ENCODE data around the gene SGSM1. TPM values are rescaled to one million over a fixed set of nuclear protein-coding genes. Genes with fewer than 3 reads are reported as not detected.

SGSM1 gene
- total RNA-seq, 2 donors from 2014 or later = 6.8 to 11.1 TPM

DNA sequence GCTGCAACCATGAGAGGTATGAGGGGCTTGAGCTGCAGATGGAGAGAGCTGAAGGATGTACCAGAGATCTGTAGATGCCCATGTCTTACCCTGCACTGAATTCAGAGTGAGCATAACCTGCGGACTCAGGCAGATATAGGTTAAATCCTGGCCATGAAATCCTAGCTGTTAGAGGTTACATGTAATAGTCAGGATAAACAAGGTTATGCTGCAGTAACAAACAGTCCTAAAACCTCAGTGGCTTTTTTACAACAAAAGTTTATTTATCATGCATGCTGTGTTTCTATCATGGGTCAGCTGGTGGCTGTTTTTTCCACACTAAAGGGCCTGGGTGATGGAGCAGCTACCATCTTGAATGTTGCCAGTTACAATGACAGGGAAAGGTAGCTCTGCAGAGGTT is 70.7 kb downstream of the SGSM1 start:
- DNase-seq (ENCODE audit: low spot score) (no peak), ATAC-seq (ENCODE audit: insufficient number of reproducible peaks, low FRiP score, low read depth) (no peak)
- Histone ChIP-seq H3K9me3 (no peaks in the 10 kb centered on the region), H3K4me3 (no peak overlapping the region), H3K36me3 (peaks cover 10% of the 10 kb centered on the region), H3K27ac (no peak overlapping the region), H3K27me3 (replicated peaks; ENCODE audit: insufficient read depth) (no peaks in the 10 kb centered on the region), H3K4me1 (ENCODE audit: control insufficient read depth in 1 of 2, low read depth in 2 of 2) (no peaks in the 10 kb centered on the region)
- TF ChIP-seq, protein P1, sequence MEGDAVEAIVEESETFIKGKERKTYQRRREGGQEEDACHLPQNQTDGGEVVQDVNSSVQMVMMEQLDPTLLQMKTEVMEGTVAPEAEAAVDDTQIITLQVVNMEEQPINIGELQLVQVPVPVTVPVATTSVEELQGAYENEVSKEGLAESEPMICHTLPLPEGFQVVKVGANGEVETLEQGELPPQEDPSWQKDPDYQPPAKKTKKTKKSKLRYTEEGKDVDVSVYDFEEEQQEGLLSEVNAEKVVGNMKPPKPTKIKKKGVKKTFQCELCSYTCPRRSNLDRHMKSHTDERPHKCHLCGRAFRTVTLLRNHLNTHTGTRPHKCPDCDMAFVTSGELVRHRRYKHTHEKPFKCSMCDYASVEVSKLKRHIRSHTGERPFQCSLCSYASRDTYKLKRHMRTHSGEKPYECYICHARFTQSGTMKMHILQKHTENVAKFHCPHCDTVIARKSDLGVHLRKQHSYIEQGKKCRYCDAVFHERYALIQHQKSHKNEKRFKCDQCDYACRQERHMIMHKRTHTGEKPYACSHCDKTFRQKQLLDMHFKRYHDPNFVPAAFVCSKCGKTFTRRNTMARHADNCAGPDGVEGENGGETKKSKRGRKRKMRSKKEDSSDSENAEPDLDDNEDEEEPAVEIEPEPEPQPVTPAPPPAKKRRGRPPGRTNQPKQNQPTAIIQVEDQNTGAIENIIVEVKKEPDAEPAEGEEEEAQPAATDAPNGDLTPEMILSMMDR (IDR thresholded peaks at IDR 0.05) = no peak

- DNase-seq (ENCODE audit: low spot score) (no peak), ATAC-seq (ENCODE audit: insufficient number of reproducible peaks, low FRiP score, low read depth) (no peak)
Measured at GRCh38 chr22:24878969-24879368, 73.0 kb downstream of the SGSM1 start.

DNA sequence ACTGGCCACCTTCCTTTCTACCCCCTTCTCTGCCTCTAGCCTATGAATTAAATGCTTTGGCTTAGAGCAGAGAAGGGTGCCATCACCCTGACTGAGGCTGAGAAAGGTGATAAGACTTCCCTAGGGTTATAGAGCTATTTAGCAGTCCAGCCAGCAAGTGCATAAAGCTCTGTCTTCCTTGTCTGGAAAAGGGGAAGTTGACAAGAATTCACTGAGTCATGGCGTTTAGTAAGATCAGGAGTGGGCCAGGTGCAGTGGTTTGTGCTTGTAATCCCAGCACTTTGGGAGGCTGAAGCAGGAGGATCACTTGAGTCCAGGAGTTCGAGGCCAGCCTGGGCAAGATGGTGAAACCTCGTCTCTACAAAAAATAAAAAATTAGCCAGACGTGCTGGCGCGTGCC is 77.4 kb downstream of the SGSM1 start:
- H3K9me3 ChIP-seq = no peaks in the 10 kb centered on the region
- peaks cover 22% of the 10 kb centered on the region for H3K36me3 ChIP-seq
- ATAC-seq (ENCODE audit: insufficient number of reproducible peaks, low FRiP score, low read depth) (no peak), DNase-seq (ENCODE audit: low spot score) (no peak)
- H3K27me3 ChIP-seq (replicated peaks; ENCODE audit: insufficient read depth) = no peaks in the 10 kb centered on the region
- H3K27ac ChIP-seq = no peak overlapping the region
- TF ChIP-seq, protein P1 (IDR thresholded peaks at IDR 0.05) = no peak
- H3K4me1 ChIP-seq (ENCODE audit: control insufficient read depth in 1 of 2, low read depth in 2 of 2) = no peaks in the 10 kb centered on the region
- H3K4me3 ChIP-seq = no peak overlapping the region

More at GRCh38 chr22:24878969-24879368, 73.0 kb downstream of the SGSM1 start:
- no peaks in the 10 kb centered on the region for H3K4me1 ChIP-seq (ENCODE audit: control insufficient read depth in 1 of 2, low read depth in 2 of 2)
- peaks cover 10% of the 10 kb centered on the region for H3K36me3 ChIP-seq
- no peaks in the 10 kb centered on the region for H3K27me3 ChIP-seq (replicated peaks; ENCODE audit: insufficient read depth)
- H3K9me3 ChIP-seq = no peaks in the 10 kb centered on the region
- no peak overlapping the region for H3K27ac ChIP-seq
- TF ChIP-seq, protein P1 (IDR thresholded peaks at IDR 0.05) = no peak
- no peak overlapping the region for H3K4me3 ChIP-seq

GRCh38 chr22:24887260-24887659 is 81.2 kb downstream of the SGSM1 start:
- H3K4me3 ChIP-seq = no peak overlapping the region
- H3K27me3 ChIP-seq (replicated peaks; ENCODE audit: insufficient read depth) = no peaks in the 10 kb centered on the region
- no peaks in the 10 kb centered on the region for H3K4me1 ChIP-seq (ENCODE audit: control insufficient read depth in 1 of 2, low read depth in 2 of 2)
- TF ChIP-seq, protein P1 (IDR thresholded peaks at IDR 0.05) = no peak
- no peak overlapping the region for H3K27ac ChIP-seq
- H3K36me3 ChIP-seq = peaks cover 16% of the 10 kb centered on the region
- H3K9me3 ChIP-seq = no peaks in the 10 kb centered on the region
- DNase-seq (ENCODE audit: low spot score) (no peak), ATAC-seq (ENCODE audit: insufficient number of reproducible peaks, low FRiP score, low read depth) (no peak)

- Histone ChIP-seq H3K27ac (peak overlapping the region; percentile 70 to 82), H3K27me3 (replicated peaks; ENCODE audit: insufficient read depth) (no peaks in the 10 kb centered on the region), H3K9me3 (no peaks in the 10 kb centered on the region), H3K4me3 (peak overlapping the region; percentile 36), H3K4me1 (ENCODE audit: control insufficient read depth in 1 of 2, low read depth in 2 of 2) (peaks cover 4 to 24% of the 10 kb centered on the region in 2 donors), H3K36me3 (peaks cover 7% of the 10 kb centered on the region)
- TF ChIP-seq, protein P1 (IDR thresholded peaks at IDR 0.05) = no peak
- DNase-seq (ENCODE audit: low spot score) = no peak
- ATAC-seq (ENCODE audit: insufficient number of reproducible peaks, low FRiP score, low read depth) = no peak
Measured at GRCh38 chr22:24893341-24894070, 87.5 kb downstream of the SGSM1 start.

Measured in thoracic aorta (tissue), 2 donors.